ENCODE measurements around the gene TPX2. TPM values are rescaled to one million over a fixed set of nuclear protein-coding genes. Genes with fewer than 3 reads are reported as not detected.
A peak's percentile ranks its signal among the peaks of the same experiment; 100 is the strongest.

The TPX2 gene, protein sequence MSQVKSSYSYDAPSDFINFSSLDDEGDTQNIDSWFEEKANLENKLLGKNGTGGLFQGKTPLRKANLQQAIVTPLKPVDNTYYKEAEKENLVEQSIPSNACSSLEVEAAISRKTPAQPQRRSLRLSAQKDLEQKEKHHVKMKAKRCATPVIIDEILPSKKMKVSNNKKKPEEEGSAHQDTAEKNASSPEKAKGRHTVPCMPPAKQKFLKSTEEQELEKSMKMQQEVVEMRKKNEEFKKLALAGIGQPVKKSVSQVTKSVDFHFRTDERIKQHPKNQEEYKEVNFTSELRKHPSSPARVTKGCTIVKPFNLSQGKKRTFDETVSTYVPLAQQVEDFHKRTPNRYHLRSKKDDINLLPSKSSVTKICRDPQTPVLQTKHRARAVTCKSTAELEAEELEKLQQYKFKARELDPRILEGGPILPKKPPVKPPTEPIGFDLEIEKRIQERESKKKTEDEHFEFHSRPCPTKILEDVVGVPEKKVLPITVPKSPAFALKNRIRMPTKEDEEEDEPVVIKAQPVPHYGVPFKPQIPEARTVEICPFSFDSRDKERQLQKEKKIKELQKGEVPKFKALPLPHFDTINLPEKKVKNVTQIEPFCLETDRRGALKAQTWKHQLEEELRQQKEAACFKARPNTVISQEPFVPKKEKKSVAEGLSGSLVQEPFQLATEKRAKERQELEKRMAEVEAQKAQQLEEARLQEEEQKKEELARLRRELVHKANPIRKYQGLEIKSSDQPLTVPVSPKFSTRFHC
- 123 and 139 TPM in 2 replicates for total RNA-seq (2014; rRNA removed; shearing (Covaris generic); ENCODE audit: low replicate concordance)

GRCh38 chr20:31738729-31739549 lies at the start of gene TPX2:
Gene TPX2, plus strand, starts transcription at chr20:31739290. Its CDS starts 18,187 bp downstream, at chr20:31757477.
- peak within 1 kb of the TSS; percentile 90 for H3K4me3 ChIP-seq
- no peaks in the 10 kb centered on the region for H3K27me3 ChIP-seq
- peaks cover 26% of the 10 kb centered on the region for H3K36me3 ChIP-seq
- peak; percentile 97 for DNase-seq
- H3K9me3 ChIP-seq = no peaks in the 10 kb centered on the region; the same call in 1 of the 2 replicates

GRCh38 chr20:31690124-31690666 lies 48.9 kb upstream of the TPX2 start:
- Histone ChIP-seq H3K9me3 (no peaks in the 10 kb centered on the region), H3K36me3 (peaks cover 18% of the 10 kb centered on the region), H3K4me3 (no peak overlapping the region), H3K27me3 (no peaks in the 10 kb centered on the region)
- DNase-seq = no peak

DNA sequence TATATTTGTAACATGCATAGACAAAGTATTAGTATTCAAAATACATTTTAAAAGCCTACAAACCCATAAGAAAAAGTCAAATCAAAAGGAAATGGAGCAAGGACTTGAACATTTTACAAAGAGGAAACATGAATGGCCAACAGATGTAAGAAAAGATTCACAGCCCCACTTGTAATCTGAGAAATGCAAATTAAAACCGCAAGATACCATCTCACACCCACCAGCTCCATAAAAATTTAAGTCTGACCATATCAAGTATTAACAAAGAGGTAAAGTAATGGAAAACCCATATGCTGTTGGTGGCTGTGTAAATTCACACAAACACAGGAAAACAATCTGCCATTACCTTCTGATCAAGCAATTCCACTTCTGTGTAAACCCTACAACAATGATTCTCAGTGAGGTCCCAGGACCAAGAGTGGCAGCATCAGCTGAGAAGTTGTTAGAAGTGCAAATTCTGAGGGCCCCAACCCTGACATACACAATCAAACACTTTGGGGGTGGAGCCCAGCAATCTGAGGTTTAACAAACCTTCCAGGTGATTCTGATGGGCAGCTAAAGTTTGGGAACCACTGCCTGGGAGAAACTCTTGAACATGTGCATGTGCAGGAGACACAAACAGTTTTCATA lies 47.3 kb upstream of the TPX2 start:
- Histone ChIP-seq H3K9me3 (no peaks in the 10 kb centered on the region), H3K4me3 (no peak overlapping the region), H3K27me3 (no peaks in the 10 kb centered on the region), H3K36me3 (peaks cover 19% of the 10 kb centered on the region)
- DNase-seq = no peak

GRCh38 chr20:31693402-31693801 lies 45.7 kb upstream of the TPX2 start:
- no peaks in the 10 kb centered on the region for H3K27me3 ChIP-seq
- H3K36me3 ChIP-seq = peaks cover 17% of the 10 kb centered on the region
- no peaks in the 10 kb centered on the region for H3K9me3 ChIP-seq
- no peak overlapping the region for H3K4me3 ChIP-seq
- DNase-seq = no peak

DNA sequence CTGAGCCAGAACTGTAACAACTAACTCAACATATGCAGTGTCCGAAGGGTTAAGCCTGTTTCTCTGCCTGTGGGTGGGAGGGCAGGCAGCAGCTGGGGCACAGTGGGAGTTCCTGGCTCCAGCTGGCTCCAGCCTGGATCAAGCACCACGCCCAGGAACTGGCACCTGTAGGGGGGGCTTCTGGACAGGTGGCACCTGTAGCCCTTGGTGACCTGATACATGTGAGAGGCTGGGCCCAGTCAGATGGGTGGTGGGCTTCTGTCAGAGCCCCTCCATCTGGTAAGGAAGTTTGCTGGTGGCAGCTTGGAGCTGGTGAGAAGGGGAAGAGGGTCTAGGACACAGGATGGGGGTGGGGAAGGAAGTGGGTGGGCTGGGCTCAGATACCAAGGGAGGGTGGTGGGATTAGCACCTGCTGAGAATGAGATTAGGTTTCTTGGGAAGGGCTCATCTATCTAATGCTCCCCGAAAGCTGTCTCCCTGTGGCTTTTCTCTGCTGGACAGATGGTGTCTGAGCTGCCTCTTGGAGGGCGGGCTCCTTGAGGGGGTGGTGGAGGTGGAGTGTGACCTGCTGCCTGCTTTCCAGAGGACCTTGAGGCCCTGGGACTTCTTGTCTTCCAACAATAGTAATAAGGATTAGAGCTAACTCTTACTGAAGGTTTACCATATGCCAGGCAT lies 45.0 kb upstream of the TPX2 start:
- DNase-seq = no peak
- Histone ChIP-seq H3K27me3 (no peaks in the 10 kb centered on the region), H3K36me3 (peaks cover 16% of the 10 kb centered on the region), H3K9me3 (no peaks in the 10 kb centered on the region), H3K4me3 (no peak overlapping the region)

GRCh38 chr20:31694842-31695593 lies 44.1 kb upstream of the TPX2 start:
- no peaks in the 10 kb centered on the region for H3K9me3 ChIP-seq
- no peak for DNase-seq
- H3K27me3 ChIP-seq = no peaks in the 10 kb centered on the region
- H3K4me3 ChIP-seq = no peak overlapping the region
- H3K36me3 ChIP-seq = peaks cover 16% of the 10 kb centered on the region

DNA sequence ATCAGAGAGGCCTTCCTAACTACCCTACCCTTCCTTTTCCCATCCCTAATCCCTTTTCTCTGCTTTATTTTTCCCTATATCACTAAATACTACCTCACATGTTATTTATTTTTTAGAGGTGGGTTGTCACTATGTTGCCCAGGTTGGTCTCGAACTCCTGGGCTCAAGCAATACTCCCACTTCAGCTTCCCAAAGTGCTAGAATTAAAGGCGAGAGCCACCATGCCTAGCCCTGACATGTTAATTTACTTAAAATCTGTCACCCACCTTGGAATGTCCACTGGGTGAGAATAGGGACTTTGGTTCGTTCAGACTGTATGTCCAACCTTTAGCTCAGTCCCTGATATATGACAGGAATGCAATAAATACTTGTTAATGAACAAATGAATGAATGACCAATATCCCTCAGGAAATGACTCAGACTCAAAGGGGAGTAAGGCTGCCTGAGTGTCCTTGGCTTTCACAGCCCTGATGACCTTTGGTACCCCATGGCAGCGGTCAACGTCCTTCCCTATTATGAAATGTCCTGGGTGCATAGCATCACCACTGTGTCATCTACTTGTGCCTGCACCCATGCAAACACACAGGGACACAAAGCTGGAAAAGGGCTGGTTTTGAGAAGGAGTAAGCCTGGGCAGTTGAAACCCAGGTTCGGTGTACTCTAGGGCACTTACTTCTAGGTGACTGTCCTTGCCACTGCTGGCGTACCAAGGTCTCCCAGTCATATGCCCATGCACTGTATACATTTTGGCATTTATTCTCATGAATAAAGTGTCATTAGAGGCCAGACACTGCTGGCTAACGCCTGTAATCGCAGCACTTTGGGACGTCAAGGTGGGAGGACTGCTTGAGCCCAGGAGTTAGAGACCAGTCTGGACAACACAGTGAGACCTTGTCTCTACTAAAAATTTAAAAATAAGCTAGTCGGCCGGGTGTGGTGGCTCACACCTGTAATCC lies 43.0 kb upstream of the TPX2 start:
- H3K36me3 ChIP-seq = peaks cover 23% of the 10 kb centered on the region
- no peaks in the 10 kb centered on the region for H3K27me3 ChIP-seq
- no peaks in the 10 kb centered on the region for H3K9me3 ChIP-seq
- peak; percentile 77 for DNase-seq
- no peak overlapping the region for H3K4me3 ChIP-seq

DNA sequence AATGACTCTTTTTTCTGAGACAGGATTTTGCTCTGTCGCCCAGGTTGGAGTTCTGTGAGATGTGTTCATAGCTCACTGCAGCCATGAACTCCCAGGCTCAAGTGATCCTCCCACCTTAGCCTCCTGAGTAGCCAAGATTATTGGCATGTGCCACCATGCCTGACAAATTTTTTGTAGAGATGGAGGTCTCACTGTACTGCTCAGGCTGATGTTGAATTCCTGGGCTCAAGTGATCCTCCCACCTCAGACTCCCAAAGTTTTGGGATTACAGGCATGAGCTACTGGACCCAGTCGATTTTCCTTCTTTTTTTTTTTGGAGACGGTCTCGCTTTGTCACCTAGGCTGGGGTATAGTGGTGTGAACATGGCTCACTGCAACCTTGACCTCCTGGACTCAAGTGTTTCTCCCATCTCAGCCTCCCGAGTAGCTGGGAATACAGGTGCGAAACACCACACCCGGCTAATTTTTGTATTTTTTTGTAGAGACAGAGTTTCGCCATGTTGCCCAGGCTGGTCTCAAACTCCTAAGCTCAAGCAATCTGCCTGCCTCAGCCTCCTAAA lies 40.8 kb upstream of the TPX2 start:
- Histone ChIP-seq H3K27me3 (no peaks in the 10 kb centered on the region), H3K9me3 (no peaks in the 10 kb centered on the region), H3K4me3 (no peak overlapping the region), H3K36me3 (peaks cover 38% of the 10 kb centered on the region)
- DNase-seq = no peak

- DNase-seq = peak; percentile 83
- no peaks in the 10 kb centered on the region for H3K27me3 ChIP-seq
- no peaks in the 10 kb centered on the region for H3K9me3 ChIP-seq
- H3K4me3 ChIP-seq = no peak overlapping the region
- H3K36me3 ChIP-seq = peaks cover 38% of the 10 kb centered on the region
Measured at GRCh38 chr20:31698803-31699718, 40.0 kb upstream of the TPX2 start.

GRCh38 chr20:31699801-31700728 lies 39.0 kb upstream of the TPX2 start:
- no peaks in the 10 kb centered on the region for H3K9me3 ChIP-seq
- peaks cover 46% of the 10 kb centered on the region for H3K36me3 ChIP-seq
- H3K4me3 ChIP-seq = no peak overlapping the region
- no peak for DNase-seq
- H3K27me3 ChIP-seq = no peaks in the 10 kb centered on the region

DNA sequence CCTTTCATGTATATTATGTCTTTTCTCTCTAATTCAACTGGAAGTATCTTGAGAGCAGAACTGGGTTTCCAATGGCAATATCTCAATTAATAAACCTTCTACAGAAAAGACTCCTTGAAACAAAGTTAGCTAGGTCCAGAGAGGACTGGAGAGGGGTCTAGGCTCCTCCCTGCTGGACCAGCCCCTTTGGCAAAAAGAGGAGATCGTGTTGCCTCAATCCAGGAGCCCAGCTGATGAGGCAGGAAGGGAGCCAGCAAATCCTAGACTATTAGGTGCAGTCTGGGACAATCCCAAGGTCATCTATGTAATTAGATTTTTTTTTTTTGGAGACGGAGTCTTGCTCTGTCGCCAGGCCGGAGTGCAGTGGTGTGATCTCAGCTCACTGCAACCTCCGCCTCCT lies 38.3 kb upstream of the TPX2 start:
- DNase-seq = no peak
- no peak overlapping the region for H3K4me3 ChIP-seq
- no peaks in the 10 kb centered on the region for H3K27me3 ChIP-seq
- no peaks in the 10 kb centered on the region for H3K9me3 ChIP-seq
- H3K36me3 ChIP-seq = peaks cover 46% of the 10 kb centered on the region

DNA sequence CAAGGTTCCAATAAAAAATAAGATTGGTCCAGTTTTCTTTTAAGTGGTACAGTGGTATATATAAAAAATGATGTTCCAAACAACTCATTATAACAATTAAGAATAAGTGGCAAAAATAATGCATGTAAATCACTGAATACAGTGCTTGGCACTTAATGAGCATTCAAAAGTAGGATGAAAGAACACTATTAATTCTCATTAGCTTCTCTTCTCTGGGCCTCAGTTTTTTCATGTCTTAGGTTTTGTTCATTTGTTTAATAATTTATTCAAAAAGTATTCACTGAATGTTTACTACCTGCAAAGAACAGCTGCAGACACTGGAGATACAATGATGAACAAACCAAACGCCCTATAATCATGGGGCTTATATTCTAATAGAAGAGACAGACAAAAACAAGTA lies 37.5 kb upstream of the TPX2 start:
- no peak overlapping the region for H3K4me3 ChIP-seq

More for the DNA sequence above, 37.5 kb upstream of the TPX2 start:
- Histone ChIP-seq H3K36me3 (peaks cover 47% of the 10 kb centered on the region), H3K9me3 (no peaks in the 10 kb centered on the region), H3K27me3 (no peaks in the 10 kb centered on the region)
- DNase-seq = no peak

All from MG63 (cell line).